Measurements from ENCODE around the gene XPNPEP1.

XPNPEP1 gene

GRCh38 chr10:109892117-109892516 lies 31.2 kb downstream of the XPNPEP1 start:
- DNase-seq, result no peak

GRCh38 chr10:109891105-109891504 lies 32.2 kb downstream of the XPNPEP1 start:
- DNase-seq, result no peak

DNA sequence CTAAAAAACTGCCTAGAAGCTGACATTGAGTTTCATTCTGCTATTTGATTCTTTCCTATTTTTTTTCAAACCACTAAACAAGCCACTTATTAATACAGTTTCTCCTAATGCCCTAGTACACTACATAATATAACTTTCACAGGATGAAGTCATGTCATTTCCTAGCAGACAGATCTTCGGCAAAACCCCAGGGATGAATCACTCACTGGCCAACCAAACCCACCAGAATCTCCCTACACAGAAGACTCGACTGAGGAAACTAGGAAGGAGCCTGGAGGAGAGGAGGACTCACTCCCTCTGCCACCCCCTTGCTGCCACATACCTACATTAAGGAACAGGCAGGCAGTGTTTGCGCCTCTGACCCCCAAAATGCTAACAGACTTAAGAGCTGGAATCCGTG lies 33.4 kb downstream of the XPNPEP1 start:
- no peak for DNase-seq

DNA sequence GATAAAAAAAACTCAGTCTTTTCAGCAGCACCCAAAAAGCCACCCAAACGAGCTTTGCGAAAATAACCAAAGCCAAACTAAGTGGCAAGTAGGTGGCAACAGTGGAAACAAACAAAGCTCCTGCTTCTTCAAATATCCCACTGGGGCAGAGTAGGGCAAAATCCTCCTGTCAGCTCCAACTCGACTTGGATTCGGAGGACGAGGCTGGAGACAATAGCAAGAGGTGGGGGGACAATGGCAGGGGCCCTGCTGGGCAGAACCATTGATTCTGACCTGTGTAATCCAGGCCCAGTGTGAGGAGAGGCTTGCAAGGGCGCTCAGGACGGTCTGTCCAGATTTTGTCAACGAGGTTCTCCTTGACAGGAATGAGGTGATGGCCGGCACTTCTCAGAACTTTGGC lies 35.5 kb downstream of the XPNPEP1 start:
- DNase-seq, result no peak

DNA sequence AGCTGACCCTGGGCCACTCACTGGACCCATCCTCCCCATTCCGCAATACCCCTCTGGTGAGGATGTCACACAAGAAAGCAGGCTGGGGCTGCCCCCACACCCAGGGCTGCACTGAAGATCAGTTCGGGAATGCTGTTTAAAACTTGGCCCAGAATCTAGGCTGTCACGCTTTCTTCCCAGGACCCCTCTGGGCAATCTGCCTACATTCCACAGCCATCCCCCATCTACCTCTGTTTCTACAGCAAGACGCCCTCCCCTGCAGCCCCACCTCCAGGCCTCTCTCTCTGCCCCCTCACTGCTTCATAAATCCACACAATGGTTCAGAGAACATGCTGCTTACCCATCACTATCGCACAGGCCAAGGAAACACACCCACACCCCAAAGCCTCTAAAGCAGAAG lies 36.1 kb downstream of the XPNPEP1 start:
- DNase-seq, result no peak

GRCh38 chr10:109886781-109887140 lies 36.5 kb downstream of the XPNPEP1 start:
- no peak for DNase-seq

- DNase-seq, result peak in 1 of 5 donors; percentile 37
Observed at GRCh38 chr10:109886037-109886780, 37.1 kb downstream of the XPNPEP1 start.

- DNase-seq, result peak; percentile 19 to 57 (median 43)
Observed at GRCh38 chr10:109883859-109884771, 39.2 kb downstream of the XPNPEP1 start.

GRCh38 chr10:109882251-109883057 lies 40.9 kb downstream of the XPNPEP1 start:
- DNase-seq, result no peak

DNA sequence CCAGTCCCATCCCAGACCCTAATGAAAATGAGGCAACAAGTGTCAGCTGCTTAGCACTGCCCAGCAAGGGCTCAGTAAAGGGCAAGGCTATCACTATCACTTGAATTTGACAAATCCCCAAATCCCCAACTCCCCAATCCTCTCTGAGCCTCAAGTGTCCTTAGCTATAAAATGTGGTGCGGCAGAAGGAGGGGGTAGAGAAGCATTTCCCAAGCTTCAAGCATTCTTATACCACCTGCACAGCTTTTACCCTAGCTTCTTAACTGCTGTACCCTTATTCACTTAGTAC lies 41.6 kb downstream of the XPNPEP1 start:
- DNase-seq, result no peak

- DNase-seq, result no peak
Observed at GRCh38 chr10:109880886-109881768, 42.2 kb downstream of the XPNPEP1 start.

- DNase-seq, result no peak
Observed at GRCh38 chr10:109877546-109877945, 45.8 kb downstream of the XPNPEP1 start.

DNA sequence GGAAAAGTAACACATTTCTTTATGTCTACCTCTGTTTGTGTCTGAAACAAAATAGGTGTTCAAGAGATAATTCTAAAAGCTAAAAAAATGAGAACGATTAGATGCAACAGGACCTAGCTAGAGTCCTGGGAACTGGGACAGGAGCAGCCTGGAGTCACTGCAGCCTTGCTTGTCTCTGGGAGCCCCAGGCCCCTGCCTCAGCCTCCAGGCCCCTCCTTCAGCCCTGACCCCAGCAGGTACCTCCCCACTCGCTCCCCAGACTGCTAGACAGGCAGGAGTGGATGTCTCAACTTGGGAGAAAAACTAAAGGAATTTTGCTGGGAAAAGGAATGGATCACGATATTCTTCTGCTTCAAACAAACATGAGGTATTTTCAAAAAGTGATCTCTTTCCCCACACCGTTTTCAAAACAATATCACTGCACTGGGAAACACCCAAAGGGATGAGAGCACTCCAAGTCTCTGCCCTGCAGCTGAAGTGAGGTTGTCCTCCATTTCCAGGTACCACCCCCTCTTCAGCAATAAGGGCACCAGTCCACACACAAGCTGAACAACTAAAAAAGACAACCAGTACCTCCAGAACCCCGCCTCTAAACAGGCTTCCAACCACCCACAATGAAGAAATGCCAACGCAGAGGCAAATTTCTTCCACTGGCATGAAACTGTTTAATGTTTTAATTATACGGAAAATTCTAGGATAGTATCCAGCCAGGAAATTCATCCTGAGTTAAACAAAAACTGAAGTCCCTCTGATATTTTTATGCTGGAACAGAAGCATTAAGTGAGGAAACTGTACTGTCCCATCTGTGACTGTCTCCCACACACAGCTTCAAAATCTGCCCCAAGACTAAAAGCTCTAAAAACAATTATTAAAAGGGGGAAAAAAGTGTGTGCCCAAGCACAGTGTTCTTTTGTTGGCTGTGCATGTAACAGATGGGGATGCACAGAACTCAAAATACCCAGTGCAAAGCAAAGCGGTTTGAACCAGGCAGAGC lies 47.2 kb downstream of the XPNPEP1 start:
- DNase-seq, result no peak

GRCh38 chr10:109875151-109875568 lies 48.2 kb downstream of the XPNPEP1 start:
- DNase-seq, result no peak

DNA sequence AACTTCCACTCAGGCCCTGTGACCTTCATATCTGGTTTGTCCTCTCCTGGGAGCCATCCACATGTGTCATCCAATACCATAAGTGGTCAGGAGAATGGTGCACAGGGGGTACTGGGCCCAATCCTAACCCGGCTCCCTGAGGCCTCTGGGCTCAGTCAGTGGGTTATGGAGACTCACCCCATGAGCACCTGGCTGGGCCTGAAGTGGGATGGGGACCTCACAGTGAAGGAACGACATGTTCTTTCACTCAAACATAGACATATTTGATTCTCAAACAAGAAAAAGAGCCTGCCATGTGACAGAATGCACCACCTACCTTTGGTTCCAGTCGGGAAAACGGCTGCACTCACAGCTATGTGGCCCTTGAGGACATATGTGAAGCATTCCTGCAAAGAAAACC lies 51.8 kb downstream of the XPNPEP1 start:
- no peak for DNase-seq

GRCh38 chr10:109866995-109867635 lies 56.2 kb downstream of the XPNPEP1 start:
- no peak for DNase-seq

DNA sequence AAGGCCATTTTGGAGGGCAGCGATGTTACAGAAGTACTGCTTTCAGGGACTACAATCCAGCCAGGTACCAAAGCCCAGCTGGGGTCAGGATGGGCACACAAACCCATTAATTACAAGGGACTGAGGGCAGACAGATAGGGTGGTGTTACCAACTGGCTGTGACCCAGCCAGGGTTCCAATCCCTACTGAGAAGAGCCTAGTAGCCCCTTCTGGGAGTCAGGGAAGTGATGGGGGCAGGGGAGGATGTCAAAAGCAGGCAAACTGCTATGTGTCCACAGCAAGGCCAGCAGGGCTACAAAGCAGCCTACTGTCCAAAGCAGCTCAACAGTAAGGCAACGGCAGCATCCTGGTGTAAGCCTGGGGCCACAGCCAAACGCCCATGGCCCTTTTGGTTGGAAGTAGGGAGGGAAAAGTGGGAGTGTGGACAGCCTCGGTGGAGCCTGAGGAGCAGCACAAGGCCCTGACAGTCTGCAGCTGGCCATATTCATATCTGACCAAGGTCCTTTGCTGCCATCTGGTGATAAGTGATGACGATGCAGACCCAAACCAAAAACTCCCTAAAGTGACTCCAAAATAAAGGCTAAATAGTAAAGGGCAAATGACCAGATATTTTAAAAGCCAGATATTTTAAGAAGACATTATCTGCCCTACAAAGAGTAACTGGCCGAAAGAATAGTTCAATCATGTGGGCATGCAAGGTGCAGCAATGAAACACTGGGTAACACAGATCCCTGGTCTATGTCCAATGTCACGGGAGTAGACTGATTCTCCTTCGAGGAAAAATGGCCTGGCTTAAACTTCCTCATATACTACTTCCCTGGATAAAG lies 56.9 kb downstream of the XPNPEP1 start:
- DNase-seq, result no peak

DNA sequence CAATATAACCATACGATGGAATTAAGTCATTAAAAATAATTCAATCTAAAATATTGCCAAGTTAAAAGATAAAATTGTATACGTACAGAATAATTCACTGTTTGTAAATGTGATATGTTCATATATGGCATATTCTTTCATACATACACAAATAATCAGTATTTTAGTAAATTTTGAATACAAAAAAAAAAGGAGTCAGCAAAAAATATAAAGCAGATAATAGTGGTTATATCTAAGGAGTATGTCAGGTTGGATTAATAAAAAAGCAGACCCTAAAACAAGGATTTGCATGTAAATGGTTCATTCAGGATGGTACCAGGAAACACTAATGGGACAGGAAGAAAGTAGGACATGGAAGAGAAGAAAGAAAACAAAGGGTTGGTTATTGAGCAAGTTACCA lies 59.5 kb downstream of the XPNPEP1 start:
- no peak for DNase-seq

GRCh38 chr10:109862738-109863137 lies 60.6 kb downstream of the XPNPEP1 start:
- DNase-seq, result no peak

GRCh38 chr10:109862041-109862440 lies 61.3 kb downstream of the XPNPEP1 start:
- no peak for DNase-seq
